HEK293 (cell line): ENCODE measurements around the gene PSMC5.
"Not testable (repeated sequence)": the region's sequence is repeated elsewhere in the genome, so short reads cannot be mapped to it uniquely, and the experiment has no call there.

Experiments used
- CTCF ChIP-seq: fragments of 450-650 bp; formaldehyde crosslinking; IDR thresholded peaks from 2 replicates; pipeline ENCODE4 v1.5.1; 2016; ENCODE audit warnings: missing biosample characterization, missing genetic modification characterization
- ZNF777 ChIP-seq: fragments of 450-650 bp; formaldehyde crosslinking; IDR thresholded peaks from 2 replicates; pipeline ENCODE4 v1.5.1; 2017; ENCODE audit warnings: missing biosample characterization, missing genetic modification characterization, borderline replicate concordance

GRCh38 chr17:63873577-63873976, 46.3 kb downstream of the PSMC5 start, which contains the start of gene CSH2:
- not testable (repeated sequence) for TF ChIP-seq ZNF777, CTCF (tag by site-specific recombination)
